Cerebellar cortex (tissue), 1 donor: ENCODE results near the gene AANAT.
A peak's percentile ranks its signal among the peaks of the same experiment; 100 is the strongest.

Experiments
- DNase-seq: peaks from one replicate; pipeline ENCODE4 v3.0.0-alpha.2; 2015; ENCODE audit warnings: low spot score

AANAT gene

DNA sequence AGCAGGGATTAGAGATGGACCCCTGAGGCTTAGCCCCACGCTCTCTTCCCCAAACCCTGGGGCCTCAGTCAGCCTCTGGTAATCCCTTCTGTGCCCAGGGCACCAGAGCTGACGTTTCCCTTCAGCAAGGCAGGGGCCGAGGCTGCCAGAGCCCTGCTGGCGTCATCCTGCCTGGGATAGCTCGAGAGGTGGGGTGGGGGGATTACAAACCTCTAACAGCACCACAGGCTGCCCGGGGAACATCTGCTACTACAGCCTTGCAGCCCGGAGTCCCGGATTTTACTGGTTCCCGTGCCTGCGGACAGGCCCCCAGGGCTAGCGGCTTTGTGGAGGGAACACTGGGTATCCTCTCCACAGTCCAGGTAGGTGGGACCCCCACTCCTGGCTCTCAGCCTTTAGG is at the start of gene AANAT:
TSS of gene AANAT (plus strand) at position 238 of the 400 bp plus-strand sequence. CDS start 1,144 bp downstream, outside the sequence.
- no peak for DNase-seq

DNA sequence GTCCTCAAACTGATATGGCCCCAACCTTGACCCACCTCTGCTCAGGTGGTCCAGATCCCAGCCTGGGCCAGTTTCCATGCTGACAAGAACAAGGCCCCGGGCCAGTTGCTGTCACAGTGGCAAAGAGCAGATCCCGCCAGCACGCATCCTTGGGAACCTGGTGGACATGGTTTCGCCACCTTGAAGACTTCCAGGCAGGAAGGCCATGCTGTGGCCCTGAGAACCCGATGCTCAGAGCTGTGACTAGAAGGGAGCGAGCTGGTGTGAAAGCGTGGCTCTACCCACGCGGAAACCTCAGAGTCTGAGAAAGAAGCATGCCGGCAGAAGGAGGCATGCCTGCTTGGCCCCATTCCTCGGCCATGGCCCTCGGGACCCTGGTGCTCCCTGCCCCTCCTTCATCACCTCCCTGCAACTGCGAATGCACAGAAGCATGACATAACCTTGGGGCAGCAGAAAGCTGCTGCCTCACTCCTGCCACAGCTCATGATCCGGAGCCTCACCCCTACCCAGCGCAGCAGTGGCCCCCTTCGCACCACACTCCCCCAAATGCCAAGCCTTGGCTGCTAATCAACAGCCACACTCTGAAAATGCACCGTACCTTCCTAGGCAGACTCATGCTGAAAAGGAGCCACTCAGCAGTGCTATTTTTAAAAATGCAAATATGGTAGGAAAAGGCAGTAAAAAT is 47.7 kb upstream of the AANAT start:
- peak; percentile 31 for DNase-seq

- no peak for DNase-seq
Observed at GRCh38 chr17:76420356-76421043, 46.9 kb upstream of the AANAT start.

DNA sequence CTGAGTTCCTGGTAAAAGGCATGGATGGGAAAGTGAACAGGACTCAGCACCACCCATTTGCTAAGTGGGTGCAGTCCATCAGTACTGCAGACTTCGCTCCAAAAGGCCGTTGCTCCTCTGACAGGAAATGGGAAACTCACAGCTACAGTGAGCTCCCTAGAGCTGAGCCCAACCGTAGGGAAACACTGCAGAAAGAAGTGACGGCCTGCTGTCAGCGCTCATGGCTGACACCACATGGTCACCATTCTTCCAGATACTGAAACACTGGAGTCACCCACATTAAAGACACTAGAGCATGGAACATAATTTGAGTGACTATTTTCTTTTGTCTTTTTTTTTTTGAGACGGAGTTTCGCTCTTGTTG is 46.4 kb upstream of the AANAT start:
- DNase-seq: no peak

DNA sequence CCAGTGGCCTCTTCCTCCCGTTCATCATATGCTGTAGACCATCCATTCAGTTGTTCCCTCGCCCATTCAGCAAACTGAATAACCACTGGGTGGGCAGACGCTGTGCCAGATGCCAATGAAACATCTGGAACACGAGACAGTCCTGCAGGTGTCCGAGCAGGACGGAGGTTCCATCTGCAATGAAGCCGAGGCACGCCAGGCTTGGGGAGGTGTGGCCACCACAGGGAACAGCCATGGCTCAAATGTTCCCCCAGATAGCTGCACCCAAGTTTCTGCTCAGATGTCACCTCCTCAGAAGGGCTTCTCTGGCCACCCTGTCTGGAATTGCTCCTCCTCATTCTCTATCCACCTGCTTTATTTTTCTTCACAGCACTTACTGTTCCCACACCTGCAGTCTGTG is 45.0 kb upstream of the AANAT start:
- no peak for DNase-seq

- DNase-seq: no peak
Observed at GRCh38 chr17:76422860-76423259, 44.5 kb upstream of the AANAT start.

DNA sequence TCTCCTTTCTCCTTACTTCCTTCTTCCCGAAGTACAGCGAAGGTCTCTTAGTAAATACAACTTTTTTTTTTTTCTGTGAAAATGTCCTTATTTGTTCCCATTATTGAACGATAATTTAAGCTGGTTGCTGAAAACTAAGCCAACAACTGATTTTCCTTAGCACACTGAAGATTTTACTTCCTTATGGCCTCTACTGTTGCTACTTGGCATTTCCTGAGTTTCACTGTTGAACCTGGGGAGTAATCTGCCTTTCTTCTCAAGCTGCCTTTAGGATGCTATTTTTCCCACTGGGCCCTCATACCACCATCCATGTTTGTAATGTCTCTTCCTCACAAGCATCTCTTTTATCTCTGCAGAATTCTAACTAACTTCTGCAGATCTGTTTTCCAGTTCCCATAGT is 40.5 kb upstream of the AANAT start:
- DNase-seq: no peak

GRCh38 chr17:76427501-76428231 is 39.7 kb upstream of the AANAT start:
- no peak for DNase-seq

DNA sequence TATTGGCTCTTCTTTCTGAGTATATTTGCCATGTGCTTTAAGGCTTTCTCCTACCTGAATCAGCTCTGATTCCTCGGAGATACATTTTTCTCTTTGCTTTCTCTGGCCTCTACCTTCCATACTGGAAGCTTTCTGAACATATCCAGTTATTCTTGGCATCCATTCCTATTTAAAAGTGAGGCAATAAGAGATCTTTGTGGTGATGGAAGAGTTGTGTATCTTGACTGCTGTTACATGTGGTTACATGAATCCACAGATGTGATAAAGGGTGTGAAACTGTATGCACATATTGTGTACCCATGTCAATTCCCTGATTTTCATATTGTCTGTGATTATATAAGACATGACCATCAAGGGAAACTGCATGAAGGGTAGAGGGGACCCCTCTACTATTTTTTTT is 38.9 kb upstream of the AANAT start:
- DNase-seq: no peak

DNA sequence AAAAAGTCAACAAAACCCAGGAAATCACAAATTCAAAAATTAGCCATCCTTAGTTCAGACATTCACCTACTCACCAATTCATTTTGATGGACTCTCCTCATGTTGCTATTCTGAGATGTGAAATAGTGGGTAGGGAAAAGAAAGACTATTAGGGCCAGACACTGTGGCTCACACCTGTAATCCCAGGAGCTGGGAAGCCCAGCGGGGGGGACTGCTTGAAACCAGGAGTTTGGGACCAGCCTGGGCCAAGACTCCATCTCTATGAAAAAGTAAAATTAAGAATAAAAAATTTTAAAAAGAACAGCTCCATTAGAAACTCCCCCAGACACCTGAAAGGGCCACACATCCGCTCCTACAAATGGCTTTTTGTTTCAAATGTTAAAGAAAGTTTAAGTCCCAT is 35.9 kb upstream of the AANAT start:
- DNase-seq: no peak

- DNase-seq: no peak
Observed at GRCh38 chr17:76432004-76432403, 35.4 kb upstream of the AANAT start.

DNA sequence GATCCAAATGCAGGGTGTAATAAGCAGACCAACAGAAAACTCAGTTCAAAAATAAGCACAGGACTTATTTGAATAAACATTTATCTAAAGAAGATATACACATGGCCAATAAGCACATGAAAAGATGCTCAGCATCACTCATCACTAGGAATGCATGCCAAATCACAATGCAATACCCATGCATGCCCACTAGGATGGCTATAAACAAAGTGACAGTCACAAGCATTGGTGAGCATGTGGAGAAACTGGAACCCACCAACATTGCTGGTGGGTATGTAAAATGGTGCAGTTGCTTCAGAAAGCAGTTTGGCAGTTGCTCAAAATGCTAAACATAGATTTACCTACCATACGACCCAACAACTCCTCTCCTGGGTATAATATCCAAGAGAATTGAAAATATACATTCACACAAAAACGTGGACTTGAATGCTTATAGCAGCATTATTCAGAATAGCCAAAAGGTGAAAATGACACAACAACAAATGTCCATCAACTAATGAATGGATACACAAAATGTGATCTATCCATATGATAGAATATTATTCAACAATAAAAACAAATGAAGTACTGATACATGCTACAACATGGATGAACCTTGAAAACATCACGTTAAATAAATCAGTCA is 34.6 kb upstream of the AANAT start:
- no peak for DNase-seq

- no peak for DNase-seq
Observed at GRCh38 chr17:76433693-76434092, 33.7 kb upstream of the AANAT start.

DNA sequence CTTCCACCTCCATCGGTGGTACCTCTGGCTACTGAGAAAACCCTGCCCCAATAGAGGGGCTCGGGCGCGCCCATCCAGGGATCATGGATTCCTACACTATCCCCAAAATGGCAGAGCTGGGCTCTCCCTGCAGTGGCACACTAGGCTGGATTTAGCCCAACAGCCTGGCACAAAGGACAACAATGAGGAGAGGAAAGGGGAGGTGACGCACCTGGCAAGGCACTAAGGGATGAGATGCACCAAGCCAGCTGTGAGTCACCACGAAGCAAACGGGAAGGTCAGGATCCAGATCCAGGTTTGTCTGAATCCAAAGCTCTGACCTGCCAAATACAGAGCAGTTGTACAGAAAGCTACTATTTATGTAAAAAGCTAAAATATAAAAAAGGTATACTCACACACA is 32.5 kb upstream of the AANAT start:
- no peak for DNase-seq

- no peak for DNase-seq
Observed at GRCh38 chr17:76435751-76436150, 31.7 kb upstream of the AANAT start.

DNA sequence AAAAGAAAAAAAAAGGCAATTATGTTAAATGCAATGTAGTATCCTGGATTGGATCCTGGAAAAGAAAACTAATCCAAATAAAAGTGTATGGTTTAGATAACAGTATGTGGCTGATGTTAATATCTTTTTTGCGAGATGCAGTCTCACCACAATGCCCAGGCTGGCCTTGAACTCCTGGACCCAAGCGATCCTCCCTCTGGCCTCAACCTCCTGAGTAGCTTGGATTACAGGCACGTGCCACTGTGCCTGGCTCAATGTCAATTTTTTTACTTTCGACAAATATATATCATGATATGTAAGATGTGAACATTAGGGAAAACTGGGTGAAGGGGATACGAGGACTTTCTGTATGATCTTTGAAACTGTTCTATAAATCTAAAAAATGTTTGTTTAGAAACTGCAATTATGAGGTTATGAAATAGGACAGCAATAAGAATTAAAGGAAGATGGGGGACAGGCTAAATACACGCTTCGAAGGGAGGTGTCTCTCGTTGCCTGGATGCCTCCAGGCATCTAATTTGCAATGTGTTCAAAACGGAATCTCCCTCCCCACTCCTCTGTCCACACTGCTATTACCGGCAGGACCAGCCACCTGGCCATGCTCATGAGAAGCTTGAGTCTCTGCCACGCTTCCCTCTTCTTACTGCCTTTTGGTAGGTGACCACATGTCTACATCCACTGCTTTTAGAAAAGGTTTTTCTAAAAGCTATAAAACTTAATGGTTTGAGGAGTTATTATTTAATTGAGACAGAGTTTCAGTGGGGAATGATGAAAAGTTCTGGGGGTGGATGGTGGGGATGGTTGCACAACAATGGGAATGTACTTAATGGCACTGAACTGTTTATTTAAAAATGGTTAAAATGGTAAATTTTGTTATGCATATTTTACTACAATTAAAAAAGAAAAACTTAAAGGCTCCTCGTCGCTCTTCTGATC is 29.7 kb upstream of the AANAT start:
- peak; percentile 89 for DNase-seq

- no peak for DNase-seq
Observed at GRCh38 chr17:76438906-76439305, 28.5 kb upstream of the AANAT start.

GRCh38 chr17:76439314-76439928 is 28.0 kb upstream of the AANAT start:
- no peak for DNase-seq

DNA sequence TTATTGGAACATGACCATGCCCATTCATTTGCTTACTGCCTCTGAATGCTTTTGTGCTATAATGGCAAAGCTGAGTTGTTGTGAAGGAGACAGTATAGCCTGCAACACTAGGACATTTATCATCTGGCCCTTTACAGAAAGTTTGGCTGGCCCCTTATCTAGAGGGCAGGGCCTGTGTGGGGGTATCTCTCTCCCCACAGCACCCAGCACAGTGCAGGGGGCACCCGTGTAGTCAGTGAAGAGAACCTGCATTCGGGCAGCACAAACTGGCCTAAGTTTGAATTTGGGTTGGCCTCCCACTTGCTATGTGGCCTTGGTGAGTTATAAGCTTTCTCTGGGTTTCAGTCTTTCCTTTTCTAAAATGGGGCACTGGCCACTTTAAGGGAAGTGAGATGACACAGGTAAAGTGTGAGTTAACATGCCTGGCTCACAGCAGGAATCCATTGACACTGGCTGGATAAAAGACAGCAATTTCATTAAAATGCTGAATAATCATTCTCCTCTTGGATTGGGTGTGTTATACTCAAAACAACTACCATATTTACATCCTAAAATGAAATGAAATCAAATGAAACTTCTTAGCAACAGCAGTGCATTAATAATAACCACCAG is 26.5 kb upstream of the AANAT start:
- no peak for DNase-seq

DNA sequence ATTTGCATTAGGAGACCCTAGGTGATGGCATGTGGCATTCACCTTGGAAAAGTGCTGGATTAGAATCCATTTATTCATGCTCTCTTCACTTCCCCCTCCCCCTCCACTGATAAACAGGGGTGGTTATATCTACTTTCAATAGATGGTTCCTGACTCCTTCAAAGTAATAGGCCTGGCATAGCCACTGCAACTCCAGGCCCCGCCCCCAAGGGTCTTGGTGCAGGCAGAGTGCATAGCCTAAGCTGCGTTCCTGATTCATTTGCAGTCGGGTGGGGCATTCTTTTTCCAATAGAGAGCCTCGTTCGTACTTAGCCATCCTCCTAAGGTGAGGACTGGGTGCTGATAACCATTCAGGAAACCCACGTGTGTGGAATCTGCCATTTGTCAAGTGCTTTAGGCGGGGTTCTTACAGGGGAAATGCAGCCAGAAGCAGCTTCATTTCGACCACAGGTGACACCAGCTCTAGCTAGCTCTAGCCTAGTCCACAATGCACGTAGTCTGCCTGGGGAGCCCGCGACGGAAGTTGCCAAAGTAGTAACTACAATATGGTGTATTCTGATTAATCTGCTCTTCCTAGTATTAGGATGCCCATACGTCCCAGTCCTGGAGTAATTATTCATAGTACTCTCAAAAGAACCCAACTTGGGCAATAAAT is 25.6 kb upstream of the AANAT start:
- no peak for DNase-seq
